GM13976 (cell line): ENCODE results near the gene CRACR2A.

ENCODE experiments used
- DNase-seq: peaks from one replicate; pipeline ENCODE4 v3.0.0; 2012; ENCODE audit warnings: low spot score
- in situ Hi-C: fragments of 300-500 bp; cut with MboI; formaldehyde crosslinking; loops from one replicate; pipeline ENCODE4 v1.12.0; 2022; ENCODE audit warnings: low sequenced_read_pairs, mixed read lengths, inconsistent platforms; ENCODE audit not compliant: unreplicated experiment
- TF ChIP-seq, protein P1 (sequence below): IDR thresholded peaks from 2 replicates; pipeline ENCODE4 v1.5.1; 2012; ENCODE audit warnings: borderline replicate concordance, mild to moderate bottlenecking; ENCODE audit not compliant: insufficient read depth; ENCODE audit errors: extremely low read depth, missing control alignments, control extremely low read depth

The CRACR2A gene

DNA sequence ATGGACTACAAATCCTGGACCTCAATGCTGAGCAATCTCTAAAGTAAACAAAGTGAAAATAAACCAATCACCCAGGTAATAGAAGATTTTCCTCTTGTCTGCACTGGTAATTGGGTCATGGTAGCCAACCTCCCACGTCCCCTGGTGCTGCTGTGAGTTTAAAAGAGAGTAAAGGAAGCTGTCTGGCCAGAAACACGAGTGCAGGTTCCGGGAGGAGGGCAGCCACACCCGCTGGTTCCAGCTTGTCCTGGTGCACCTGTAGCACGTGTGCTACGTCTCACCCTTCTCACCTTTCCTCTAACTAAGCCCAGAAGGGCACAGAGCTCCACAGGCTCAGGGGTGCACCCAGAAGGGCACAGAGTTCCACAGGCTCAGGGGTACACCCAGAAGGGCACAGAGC is 5.4 kb downstream of the CRACR2A start:
- no peak for DNase-seq
- TF ChIP-seq, protein P1, sequence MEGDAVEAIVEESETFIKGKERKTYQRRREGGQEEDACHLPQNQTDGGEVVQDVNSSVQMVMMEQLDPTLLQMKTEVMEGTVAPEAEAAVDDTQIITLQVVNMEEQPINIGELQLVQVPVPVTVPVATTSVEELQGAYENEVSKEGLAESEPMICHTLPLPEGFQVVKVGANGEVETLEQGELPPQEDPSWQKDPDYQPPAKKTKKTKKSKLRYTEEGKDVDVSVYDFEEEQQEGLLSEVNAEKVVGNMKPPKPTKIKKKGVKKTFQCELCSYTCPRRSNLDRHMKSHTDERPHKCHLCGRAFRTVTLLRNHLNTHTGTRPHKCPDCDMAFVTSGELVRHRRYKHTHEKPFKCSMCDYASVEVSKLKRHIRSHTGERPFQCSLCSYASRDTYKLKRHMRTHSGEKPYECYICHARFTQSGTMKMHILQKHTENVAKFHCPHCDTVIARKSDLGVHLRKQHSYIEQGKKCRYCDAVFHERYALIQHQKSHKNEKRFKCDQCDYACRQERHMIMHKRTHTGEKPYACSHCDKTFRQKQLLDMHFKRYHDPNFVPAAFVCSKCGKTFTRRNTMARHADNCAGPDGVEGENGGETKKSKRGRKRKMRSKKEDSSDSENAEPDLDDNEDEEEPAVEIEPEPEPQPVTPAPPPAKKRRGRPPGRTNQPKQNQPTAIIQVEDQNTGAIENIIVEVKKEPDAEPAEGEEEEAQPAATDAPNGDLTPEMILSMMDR = no peak
- in situ Hi-C loops = no loop called here

DNA sequence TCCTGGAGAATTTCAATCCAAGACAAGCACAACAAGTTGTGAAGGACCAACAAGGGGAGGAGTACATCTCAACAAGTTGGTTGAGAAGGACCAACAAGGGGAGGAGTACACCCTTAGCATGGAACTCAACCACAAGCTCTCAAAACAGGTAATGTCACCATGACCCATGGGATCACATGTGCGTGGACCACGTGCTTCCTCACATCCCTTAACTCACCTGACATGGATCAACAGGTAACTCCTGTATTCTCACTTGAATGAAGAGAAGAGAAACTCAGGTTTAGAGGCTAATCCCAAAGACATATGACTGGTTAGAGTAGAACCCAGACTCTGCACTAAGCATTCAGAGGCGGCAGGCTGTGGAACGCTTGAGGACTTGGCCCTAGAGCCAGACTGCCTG is 6.2 kb downstream of the CRACR2A start:
- in situ Hi-C loops = no loop called here
- TF ChIP-seq, protein P1 = no peak
- no peak for DNase-seq

DNA sequence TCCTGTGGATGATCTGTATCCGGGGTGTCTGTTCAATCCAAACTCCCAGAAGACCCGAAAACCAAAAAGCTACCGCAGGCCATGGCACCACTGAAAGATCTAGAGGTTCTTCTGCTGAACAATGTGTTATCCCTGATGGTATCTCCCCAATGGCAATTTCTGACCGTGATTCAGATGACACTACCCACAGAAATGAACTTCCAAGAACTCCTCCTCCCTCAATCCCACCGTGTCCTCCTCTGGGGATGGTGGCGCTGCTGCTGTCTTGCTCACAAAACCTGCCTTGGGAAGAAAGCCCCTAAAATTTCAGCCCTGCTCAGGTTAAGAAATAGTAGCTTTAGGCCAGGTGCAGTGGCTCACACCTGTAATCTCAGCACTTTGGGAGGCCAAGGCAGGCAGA is 7.8 kb downstream of the CRACR2A start:
- DNase-seq = no peak
- in situ Hi-C loops = no loop called here
- TF ChIP-seq, protein P1 = no peak

DNA sequence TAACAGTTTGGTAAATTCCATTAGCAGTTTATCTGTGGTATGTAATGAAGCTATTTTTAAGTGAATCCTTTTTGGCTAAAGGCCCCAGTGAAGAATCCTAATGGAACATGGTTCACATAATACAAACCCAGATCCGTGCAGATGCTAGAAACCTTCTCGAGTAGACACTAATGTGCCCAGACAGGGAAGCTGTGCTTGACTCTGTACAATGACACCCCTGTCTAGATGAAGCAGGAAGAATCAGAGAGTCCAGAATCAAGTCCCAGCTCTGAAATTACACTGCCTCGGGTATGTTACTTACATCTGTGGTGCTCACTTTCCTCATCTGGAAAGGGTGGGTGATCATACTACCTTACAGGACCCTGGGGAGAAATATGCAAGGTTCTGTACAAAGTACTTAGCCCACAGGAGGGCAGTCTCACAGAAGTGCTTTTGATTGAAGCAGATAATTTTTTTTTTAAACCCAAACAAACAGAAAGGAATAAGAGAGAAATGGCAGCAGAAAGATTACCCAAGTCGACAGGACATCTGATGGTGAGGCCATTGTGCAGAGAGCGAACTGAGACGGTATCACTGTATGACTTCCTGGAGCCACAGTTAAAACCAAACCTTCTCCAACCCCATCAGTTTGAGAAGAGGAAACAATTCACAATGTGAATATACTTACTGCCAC is 8.5 kb downstream of the CRACR2A start:
- TF ChIP-seq, protein P1 = no peak
- no peak for DNase-seq
- in situ Hi-C loops = no loop called here

DNA sequence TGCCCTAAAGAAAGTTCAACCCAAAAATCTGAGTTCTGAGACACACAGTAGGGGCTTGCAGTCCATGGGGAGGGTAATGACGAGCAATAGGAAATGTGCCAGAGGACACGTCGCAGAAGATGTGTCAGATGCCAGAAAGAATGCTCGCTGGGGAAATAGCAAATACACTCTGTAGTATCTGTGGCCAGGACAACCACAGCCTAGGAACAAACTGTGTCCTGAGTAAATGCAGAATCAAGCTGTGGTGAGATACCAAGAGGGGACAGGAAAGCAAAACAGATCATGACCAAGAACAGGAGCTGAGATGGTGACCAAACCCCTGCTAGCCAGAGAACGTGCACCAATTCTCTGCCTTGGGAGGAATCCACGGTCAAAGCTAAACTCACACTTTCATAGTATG is 9.1 kb downstream of the CRACR2A start:
- TF ChIP-seq, protein P1 = no peak
- in situ Hi-C loops = no loop called here
- DNase-seq = peak; percentile 38

DNA sequence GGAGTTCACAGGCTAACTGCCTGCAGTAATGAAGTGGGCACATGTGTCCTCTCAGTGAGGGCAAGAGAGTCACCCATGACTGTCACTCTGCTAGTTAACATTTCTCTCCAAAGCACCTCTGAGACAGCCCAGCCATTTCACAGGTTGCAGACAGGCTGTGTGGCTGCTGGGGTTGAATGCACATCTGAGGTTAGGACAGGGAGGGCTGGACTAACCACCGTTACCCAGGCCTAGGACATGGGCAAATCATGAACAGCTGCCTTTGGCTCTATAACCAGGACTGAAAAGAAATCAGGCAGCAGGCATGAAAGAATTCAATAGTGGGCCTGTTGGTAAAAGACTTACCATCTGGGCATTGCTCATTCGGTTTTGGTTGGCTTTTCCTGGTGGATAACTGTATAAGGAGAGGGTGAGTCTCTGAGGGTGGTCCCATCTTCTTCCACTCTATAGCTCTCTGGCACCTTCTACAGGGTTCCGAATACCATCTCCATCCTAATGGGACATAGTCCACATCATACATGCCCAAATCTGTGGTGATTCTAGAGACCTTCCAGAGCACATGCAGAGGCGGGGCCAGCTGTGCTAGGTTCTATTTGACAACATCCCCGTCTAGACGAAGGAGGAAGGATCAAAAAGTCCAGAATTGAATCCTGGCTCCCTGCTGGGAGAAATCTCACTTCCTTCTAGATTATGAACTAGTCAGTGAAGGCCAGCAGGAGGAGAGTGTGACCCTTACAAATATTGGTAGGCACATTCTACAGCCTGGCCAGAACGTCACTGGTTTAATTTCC is 10.8 kb downstream of the CRACR2A start:
- TF ChIP-seq, protein P1 = no peak

More for the DNA sequence above, 10.8 kb downstream of the CRACR2A start:
- no peak for DNase-seq
- in situ Hi-C loops = no loop called here
